GM12875 (cell line): Measurements from ENCODE around the gene DNAJC5G.
"Not testable (repeated sequence)": the region's sequence is repeated elsewhere in the genome, so short reads cannot be mapped to it uniquely, and the experiment has no call there.

Experiments used
- H3K4me3 ChIP-seq: one replicate; pipeline ENCODE4 v1.5.1; 2011; ENCODE audit warnings: low read depth, low read length, control low read depth
- CTCF ChIP-seq: IDR thresholded peaks from 2 replicates; pipeline ENCODE4 v1.5.1; 2011; ENCODE audit warnings: low read depth, mild to moderate bottlenecking, control low read depth, inconsistent platforms, low read length, moderate library complexity, borderline replicate concordance; ENCODE audit not compliant: insufficient read depth

The DNAJC5G gene

GRCh38 chr2:27316655-27317412 is 41.6 kb downstream of the DNAJC5G start:
- no peak for TF ChIP-seq CTCF
- no peak overlapping the region for H3K4me3 ChIP-seq

GRCh38 chr2:27319839-27320238 is 44.6 kb downstream of the DNAJC5G start:
- not testable (repeated sequence) for H3K4me3 ChIP-seq

GRCh38 chr2:27320958-27321543 is 45.8 kb downstream of the DNAJC5G start:
- H3K4me3 ChIP-seq, result no peak overlapping the region
- no peak for TF ChIP-seq CTCF

- peak overlapping the region; percentile 88 for H3K4me3 ChIP-seq
- no peak for TF ChIP-seq CTCF
These were observed 47.1 kb downstream of the DNAJC5G start for GRCh38 chr2:27322301-27322765.

GRCh38 chr2:27322766-27323595 is 47.7 kb downstream of the DNAJC5G start, which contains the start of gene MPV17:
Gene MPV17, minus strand, starts transcription at chr2:27323097. Its CDS starts 580 bp downstream, at chr2:27322517.
- peak within 1 kb of the TSS; percentile 88 for H3K4me3 ChIP-seq
- no peak for TF ChIP-seq CTCF

- TF ChIP-seq CTCF, result no peak
- H3K4me3 ChIP-seq, result peak overlapping the region; percentile 88
These were observed 48.5 kb downstream of the DNAJC5G start for GRCh38 chr2:27323596-27324285.

- no peak for TF ChIP-seq CTCF
These were observed 49.5 kb downstream of the DNAJC5G start for GRCh38 chr2:27324720-27325119.

More at GRCh38 chr2:27324720-27325119, 49.5 kb downstream of the DNAJC5G start:
- no peak overlapping the region for H3K4me3 ChIP-seq
